ENCODE measurements around the gene EIF4H. TPM values are rescaled to one million over a fixed set of nuclear protein-coding genes. Genes with fewer than 3 reads are reported as not detected.

The EIF4H gene
- 177 TPM for total RNA-seq

DNA sequence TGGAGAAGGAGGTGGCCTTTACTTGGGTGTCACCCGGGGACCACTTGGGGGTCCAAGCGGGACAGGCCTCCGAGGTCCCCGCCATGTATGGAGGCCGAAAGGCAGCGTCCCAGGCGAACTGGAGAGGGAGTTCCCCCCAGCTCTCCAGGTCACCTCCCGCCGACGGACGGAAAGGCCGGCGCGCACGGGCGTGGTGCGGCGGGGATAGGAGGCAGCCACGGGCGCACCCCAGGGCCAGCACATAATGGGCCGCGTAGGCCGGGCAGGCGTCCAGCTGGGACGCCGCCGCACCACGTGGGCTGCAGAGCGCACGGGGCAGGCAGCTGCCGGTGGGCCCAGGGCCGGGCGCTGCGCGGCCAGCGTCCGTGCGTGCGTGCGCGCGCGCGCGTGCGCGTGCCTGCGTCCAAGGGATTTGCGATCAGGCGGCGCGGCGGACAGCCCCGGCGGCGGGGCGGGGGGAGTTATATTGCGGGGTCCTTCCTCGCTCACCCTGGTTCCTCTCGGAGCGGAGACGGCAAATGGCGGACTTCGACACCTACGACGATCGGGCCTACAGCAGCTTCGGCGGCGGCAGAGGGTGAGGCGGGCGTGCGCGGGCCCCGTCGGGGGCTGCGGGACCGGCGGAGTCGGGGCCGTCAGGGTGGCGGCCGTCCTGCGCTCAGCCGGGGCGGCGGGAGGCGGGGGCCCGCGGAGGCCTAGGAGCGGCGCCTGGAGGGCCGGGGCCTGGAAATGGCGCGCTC is at the start of gene EIF4H:
Gene EIF4H, plus strand, starts transcription at position 491 of the 740 bp plus-strand sequence. Its CDS starts 28 bp downstream, at position 519.

Small RNA genes lying within 50 kb of the gene (small RNA-seq; reads per million reads assigned to genes)
- gene MIR590, result 2.0 reads per million, percentile 86 among the genes with 10 or more reads in this experiment

Other genes starting within 250 kb of the EIF4H start
- 33.2 TPM for gene ELN, start 146.2 kb upstream of the EIF4H start, total RNA-seq
- 30.4 TPM for gene LIMK1, start 90.6 kb upstream of the EIF4H start, total RNA-seq
- 5.3 TPM for gene LAT2, start 35.6 kb downstream of the EIF4H start, total RNA-seq
- gene RFC2, start 80.0 kb downstream of the EIF4H start, total RNA-seq, result 27.7 TPM
- gene CLIP2, start 115.1 kb downstream of the EIF4H start, total RNA-seq, result 115 TPM